CD4-positive, alpha-beta T cell treated with Interleukin-12 subunit alpha and Interleukin-12 subunit beta, for 1 hour (primary cell): ENCODE results near the gene MTA1.

Source experiments
- DNase-seq: peaks from one replicate; pipeline ENCODE4 v3.0.0-alpha.2; 2020

Gene MTA1

DNA sequence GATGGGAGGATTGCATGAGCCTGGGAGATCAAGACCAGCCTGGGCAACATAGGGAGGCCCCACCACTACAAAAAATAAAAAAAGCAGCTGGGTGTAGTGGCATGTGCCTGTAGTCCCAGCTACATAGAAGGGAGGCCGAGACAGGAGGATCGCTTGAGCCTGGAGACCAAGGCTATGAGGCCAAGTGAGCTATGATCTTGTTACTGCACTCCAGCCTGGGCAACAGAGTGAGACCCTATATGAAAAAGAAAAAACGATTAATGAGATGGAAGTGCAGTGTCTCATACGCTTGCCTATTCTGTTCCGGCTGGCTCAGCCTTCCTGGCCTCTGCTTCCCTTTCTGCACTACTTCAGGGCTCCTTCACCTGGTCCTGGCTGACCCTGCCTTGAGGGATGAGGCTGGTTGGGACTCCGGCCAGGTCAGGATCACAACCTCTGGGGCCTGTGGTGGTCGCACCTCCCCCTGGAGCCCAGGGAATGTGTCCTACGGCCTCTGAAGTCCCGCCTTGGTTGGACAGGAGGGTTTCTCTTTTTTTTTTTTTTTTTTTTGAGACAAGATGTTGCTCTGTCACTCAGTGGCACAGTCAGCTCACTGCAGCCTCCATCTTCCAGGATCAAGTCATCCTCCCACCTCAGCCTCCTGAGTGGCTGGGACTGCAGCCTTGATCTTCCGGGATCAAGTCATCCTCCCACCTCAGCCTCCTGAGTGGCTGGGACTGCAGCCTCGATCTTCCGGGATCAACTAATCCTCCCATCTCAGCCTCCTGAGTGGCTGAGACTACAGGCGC lies 82.1 kb downstream of the MTA1 start:
- peak; percentile 32 for DNase-seq

DNA sequence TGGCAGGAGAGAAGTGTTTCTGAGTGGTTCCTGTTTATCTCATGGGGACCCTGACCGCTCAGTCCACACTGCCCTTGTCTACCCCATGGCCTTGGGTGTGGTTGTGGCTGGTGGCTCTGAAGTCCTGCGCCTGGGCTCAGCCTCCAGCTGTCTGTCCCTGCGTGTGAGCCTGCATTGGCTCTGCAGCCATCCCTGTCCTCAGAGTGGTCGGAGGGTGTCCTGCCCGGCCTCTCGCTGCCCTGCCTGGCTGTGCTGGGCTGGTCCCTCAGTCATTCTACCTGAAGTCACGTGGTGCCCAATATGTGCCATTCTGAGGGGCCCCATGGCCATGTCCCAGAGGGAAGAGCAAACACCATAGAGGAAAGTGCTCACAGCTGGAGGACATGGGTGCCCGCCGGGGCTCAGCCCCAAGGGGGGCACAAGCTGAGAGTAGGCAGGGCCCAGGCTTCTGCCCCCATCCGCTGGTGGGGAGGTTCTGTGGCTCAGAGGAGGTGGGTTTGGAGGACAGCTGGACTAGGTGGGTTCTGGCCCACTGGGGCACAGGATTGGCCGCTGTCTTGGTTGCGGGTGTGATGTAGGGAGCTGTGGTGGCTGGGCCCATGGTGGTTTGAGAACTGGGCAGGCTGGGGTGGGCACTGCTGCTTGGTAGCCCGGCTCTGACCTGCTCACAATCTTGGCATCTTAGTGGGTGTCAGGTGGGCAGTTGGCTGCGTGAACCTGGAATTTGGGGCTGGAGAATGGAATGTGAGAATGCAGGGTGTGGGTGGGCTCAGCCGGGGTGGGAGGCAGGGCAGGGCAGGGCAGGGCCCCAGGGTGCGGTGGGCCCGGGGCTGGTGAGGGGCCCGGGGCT lies 83.0 kb downstream of the MTA1 start:
- DNase-seq: peak; percentile 24

DNA sequence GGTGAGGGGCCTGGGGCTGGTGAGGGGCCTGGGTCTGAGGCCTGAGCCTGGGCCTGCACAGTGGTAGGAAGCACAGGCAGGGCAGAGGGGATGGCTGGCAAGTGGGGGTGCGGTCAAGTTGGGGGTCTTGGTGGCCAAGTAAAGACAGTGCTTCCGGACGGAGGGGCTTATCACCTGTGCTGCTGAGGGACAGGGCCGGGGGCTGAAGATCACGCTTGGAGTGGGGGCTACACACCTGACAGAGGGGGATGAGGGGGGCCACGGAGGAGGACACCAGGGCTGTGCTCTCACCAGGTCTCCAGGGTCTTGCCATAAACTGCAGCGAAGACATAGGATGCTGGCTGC lies 83.6 kb downstream of the MTA1 start:
- DNase-seq: peak; percentile 18

DNA sequence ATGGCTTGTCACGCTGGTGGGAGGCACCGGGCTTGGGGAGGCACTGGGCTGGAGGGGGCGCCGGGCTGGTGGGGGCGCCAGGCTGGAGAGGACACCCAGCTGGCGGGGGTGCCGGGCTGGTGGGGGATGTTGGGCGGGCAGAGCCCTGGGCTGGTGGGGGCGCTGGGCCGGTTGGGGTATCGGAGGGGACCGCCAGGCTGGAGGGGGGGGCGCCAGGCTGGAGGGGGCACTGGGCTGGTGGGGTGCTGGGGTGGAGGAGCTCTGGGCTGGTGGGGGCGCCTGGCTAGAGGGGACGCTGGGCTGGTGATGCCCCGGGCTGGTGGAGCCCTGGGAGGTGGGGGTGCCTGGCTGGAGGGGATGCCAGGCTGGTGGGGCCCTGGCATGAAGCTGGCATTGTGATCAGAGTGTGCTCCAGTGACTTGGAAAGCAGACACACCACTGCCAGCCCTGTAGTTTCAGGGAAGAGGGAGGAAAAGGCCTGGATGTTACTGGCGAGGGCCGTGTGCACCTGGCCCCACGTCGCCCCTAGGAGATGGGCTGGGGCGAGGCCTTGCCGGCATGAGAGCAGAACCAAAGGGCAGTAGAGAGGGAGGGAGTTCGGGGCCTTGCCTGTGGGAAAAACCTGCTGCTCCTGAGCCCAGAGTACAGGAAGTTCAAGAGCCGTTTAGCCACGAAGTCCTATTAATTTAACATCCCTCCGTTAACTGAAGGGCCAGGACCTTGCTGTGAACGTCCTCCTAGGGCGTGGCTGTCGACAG lies 84.5 kb downstream of the MTA1 start:
- peak; percentile 24 for DNase-seq

DNA sequence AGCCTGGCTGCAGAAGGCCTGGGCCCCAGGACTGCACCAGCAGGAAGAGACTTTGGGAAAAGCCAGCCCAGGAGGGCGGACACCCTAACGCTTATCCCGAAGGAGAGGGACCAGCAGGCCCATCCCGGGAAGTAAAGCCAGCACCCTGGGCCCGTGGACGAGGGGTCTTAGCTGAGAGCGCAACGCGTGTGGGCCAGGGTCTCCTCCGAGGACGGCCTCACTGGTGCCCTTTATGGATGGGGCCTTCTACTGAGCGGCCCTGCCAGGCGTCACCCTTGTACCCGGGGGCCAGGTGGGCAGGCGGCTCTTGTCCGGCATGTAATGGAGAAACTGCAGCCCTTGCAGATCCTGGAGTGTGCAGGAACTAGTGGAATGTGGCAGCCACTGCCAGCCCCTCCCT lies 85.5 kb downstream of the MTA1 start:
- no peak for DNase-seq

DNA sequence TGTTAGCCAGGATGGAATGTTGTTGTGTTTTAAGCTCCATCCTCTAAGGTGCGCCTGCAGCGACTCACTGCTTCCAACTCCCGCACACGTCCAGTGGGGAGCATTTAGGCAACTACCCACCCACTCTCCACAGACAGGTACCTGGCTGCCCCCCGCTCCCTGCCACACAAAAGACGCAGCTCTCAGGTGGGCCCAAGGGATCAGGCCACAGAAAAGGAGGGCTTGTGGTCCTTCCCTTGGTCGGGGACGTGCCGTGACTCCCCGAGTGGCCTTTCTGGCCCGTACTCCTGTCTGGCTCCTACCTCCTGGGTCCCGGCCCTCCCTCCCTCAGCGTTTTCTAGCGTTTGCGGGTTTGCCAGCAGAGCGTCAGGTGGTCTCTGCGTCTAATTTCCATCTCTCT lies 87.6 kb downstream of the MTA1 start:
- no peak for DNase-seq

DNA sequence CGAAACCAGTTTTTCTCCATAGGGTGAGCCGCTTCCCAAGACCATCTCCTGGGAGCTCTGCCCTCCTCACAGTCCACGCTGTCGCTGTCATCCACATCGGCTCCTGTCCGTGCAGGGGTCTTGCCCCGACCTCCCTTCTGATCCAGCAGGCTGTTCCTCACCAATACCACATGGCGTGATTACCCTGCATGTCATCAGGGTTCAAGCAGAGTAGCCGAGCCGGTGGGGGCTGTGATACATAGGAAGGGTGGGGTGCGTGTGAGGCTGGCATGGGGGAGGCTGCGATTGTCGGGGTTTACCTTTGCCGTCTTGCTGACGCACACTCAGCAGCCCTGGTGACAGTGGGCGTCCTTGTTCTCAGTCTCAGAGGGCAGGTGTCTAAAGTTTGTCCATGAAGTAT lies 88.4 kb downstream of the MTA1 start:
- no peak for DNase-seq

DNA sequence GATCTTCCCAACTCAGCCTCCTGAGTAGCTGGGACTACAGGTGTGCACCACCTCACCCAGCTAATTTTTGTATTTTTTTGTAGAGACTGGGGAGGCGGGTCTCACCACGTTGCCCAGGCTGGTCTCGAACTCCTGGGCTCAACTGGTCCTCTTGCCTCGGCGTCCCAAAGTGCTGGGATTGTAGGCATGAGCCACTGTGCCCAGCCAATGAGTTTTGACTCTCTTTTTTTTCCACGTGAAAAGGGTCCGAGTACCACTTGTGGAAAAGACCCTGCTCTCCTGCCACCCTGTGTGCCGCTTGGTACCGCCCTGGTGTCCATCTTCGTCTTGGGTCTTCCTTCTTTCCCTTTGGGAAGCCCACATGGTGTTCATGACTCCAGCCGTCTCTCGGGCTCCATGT lies 89.0 kb downstream of the MTA1 start:
- no peak for DNase-seq

DNA sequence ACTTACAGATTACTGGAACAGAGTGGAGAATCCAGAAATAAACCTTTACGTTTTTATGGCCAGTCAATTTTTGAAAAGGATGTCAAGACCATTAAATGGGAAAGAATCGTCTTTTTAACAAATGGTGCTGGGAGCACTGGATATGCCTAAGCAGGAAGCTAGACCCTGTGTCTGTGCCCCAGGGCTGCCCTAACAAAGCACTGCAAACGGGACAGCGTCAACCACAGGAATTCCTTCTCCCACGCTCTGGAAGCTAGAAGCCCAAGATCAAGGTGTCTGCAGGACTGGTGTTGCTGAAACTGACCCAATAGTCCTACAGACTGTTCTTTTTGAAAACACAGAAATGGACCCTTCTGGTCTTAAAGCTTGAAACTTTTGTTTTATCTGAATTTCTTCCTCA lies 97.5 kb downstream of the MTA1 start:
- no peak for DNase-seq

DNA sequence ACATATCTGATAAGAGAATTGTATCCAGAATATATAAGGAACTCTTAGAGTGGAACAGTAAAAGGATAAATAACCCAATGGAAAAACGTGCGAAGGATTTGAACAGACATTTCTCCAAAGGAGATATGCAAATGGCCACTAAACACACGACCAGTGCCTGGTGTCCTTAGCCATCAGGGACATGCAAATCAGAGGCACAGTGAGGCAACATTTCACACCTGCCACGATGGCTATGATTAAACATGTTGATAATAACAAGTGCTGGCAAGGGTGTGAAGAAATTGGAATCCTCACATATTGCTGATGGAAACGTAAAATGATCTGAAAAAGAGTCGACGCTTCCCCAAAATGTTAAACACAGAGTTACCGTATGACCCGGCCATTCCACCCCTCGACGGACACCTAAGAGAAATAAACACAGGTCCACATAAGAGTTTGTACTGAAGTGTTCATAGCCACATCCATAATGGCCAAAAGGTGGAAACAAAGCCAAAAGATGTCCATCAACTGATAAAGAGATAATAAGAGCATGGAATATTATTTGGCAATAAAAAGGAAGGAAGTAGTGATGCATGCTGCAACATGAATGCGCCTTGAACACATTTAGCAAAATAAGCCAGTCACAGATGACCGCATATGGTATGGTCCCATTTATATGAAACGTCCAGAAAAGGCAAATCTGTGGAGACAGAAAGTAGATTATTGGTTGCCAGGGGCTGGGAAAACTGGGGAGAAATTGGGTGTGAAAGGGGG lies 100.5 kb downstream of the MTA1 start:
- DNase-seq: no peak
